ENCODE measurements around the gene RNF26. TPM values are rescaled to one million over a fixed set of nuclear protein-coding genes. Genes with fewer than 3 reads are reported as not detected.

Gene RNF26
- total RNA-seq, 1 donor from 2014 or later: 34.2 TPM

DNA sequence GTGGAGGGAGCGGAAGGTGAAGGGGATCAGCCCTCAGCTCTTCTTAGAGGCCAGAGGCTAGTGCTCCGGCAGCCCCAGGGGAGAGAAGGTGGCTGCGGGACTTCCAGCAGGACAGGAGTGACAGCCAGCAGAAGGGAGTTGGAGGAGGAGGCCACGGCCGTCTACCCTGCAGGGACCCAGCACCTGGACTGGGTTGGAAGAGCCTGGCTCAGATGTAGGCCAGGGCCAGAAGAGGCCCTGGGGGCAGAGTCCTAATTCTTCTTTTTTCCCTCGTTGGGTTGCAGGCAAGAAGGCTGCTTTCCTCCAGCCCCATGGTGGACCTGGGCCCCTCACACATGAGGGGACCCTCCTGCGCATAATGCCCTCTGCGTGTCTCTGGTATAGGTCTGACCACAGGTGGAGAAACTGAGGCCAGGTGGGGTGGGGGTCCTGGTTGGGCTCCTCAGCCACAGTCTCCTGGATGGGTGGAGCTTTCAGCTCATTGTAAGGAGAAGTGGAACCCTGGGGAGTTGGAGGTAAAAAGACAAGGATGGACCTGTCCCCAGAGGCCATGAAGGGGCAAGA, 15.1 kb upstream of the RNF26 start:
- TF ChIP-seq, protein P1, sequence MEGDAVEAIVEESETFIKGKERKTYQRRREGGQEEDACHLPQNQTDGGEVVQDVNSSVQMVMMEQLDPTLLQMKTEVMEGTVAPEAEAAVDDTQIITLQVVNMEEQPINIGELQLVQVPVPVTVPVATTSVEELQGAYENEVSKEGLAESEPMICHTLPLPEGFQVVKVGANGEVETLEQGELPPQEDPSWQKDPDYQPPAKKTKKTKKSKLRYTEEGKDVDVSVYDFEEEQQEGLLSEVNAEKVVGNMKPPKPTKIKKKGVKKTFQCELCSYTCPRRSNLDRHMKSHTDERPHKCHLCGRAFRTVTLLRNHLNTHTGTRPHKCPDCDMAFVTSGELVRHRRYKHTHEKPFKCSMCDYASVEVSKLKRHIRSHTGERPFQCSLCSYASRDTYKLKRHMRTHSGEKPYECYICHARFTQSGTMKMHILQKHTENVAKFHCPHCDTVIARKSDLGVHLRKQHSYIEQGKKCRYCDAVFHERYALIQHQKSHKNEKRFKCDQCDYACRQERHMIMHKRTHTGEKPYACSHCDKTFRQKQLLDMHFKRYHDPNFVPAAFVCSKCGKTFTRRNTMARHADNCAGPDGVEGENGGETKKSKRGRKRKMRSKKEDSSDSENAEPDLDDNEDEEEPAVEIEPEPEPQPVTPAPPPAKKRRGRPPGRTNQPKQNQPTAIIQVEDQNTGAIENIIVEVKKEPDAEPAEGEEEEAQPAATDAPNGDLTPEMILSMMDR (IDR thresholded peaks at IDR 0.05; ENCODE audit: unreplicated experiment): no peak

DNA sequence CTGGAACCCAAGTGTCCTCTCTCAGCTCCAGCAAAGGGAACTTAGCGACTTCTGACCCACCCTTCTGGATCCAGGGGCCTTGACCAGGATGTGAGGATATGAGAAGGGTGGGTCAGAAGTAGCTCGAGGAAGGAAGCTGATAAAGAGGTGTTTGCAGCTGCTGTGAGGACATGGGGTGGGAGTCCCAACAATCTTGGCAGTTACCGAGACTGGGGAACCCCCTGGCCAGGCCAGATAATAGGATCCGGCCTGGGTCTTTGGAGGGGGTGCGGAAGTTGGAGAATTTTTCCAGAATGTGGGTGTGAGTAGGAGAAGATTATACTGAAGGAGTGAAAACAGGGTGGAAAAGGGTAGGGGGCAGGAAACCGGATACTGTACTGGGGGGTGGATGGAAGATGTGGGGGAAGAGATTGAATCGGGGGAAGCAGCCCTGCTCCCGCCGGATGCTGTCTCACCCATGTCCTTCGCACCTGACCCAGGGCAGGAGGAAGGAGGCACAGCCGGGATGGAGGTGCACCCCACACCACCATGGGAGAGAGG, 14.6 kb upstream of the RNF26 start:
- no peak overlapping the region for H3K27ac Mint-ChIP-seq
- no peak for DNase-seq (ENCODE audit: low spot score, unreplicated experiment)
- peak overlapping the region; percentile 57 for H3K4me3 Mint-ChIP-seq (ENCODE audit: low read depth)
- peaks cover 46% of the 10 kb centered on the region for H3K27me3 Mint-ChIP-seq
- no peaks in the 10 kb centered on the region for H3K9me3 Mint-ChIP-seq (ENCODE audit: low read depth)
- TF ChIP-seq, protein P1 (IDR thresholded peaks at IDR 0.05; ENCODE audit: unreplicated experiment): no peak
- peaks cover 20% of the 10 kb centered on the region for H3K4me1 Mint-ChIP-seq (ENCODE audit: low read depth)
- no peaks in the 10 kb centered on the region for H3K36me3 Mint-ChIP-seq (ENCODE audit: insufficient read depth)

More for the DNA sequence above, 15.1 kb upstream of the RNF26 start:
- DNase-seq (ENCODE audit: low spot score, unreplicated experiment): no peak
- H3K27me3 Mint-ChIP-seq: peaks cover 51% of the 10 kb centered on the region
- no peaks in the 10 kb centered on the region for H3K36me3 Mint-ChIP-seq (ENCODE audit: insufficient read depth)
- no peak overlapping the region for H3K27ac Mint-ChIP-seq
- H3K9me3 Mint-ChIP-seq (ENCODE audit: low read depth): no peaks in the 10 kb centered on the region
- no peak overlapping the region for H3K4me3 Mint-ChIP-seq (ENCODE audit: low read depth)
- peaks cover 20% of the 10 kb centered on the region for H3K4me1 Mint-ChIP-seq (ENCODE audit: low read depth)

DNA sequence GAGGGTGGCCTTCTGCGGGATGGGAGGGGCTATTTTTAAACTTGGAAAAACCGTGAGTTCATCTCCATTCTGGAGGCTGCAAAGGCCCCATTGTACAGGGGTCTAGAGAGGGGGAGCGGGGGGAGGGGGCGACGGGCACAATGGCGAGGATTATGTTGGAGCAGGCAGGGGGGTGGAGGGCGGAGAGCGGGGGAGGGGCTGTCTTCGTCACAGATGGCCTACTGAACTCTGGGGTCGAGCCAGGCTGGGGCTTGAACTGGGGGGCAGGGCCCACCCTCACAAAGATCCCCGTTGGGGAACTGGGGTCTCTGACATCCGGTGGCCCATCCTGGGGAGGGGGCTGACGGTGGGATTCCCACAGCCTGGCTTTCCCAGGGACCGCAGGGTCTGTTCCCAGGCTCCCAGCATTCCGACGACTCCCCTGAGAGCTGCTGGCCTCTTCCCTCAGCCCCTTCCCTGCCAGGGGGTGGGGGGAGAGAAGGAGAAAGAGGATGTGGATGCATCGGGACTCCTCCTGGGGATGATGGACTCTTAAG, 14.0 kb upstream of the RNF26 start:
- no peak for DNase-seq (ENCODE audit: low spot score, unreplicated experiment)
- TF ChIP-seq, protein P1 (IDR thresholded peaks at IDR 0.05; ENCODE audit: unreplicated experiment): no peak
- H3K27ac Mint-ChIP-seq: no peak overlapping the region
- peaks cover 19% of the 10 kb centered on the region for H3K4me1 Mint-ChIP-seq (ENCODE audit: low read depth)
- H3K9me3 Mint-ChIP-seq (ENCODE audit: low read depth): no peaks in the 10 kb centered on the region
- no peaks in the 10 kb centered on the region for H3K36me3 Mint-ChIP-seq (ENCODE audit: insufficient read depth)
- H3K27me3 Mint-ChIP-seq: peaks cover 43% of the 10 kb centered on the region
- peak overlapping the region; percentile 57 for H3K4me3 Mint-ChIP-seq (ENCODE audit: low read depth)

DNA sequence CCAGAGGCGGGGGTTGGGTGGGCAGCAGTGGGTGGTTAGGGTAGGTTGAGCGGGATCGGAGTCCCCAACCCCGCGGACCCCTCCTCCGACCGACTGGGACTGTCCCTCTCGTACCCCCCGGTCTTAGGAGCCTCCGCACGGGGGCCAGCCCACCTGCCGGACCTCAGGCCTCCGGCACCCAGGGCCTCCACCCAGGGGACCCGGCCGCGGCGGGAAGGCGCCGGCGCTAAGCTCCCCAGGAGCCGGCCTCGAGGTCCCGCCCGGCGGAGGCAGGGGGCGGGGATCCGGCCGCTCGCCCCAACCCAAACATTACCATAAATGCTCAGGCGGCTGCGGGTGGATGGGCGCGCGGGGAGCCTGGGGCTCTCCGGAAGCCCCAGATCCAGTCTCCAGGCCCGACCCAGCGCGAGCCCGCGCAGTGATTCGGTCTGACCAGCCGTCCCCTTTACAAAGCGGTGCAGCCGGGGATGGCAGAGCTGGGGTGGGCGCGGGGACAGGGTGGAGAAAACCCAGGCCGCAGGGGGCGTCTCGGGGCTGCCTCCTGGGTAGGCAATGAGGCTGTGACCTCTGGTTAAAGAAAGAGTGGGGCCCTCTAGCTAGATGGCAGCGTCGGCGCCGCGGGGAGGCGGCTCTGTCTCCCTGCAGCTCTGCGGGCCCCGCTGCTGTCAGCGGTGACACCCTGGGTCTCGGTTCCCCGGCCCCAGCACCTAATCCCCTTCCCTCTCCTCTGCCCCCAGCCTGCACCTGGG, 13.4 kb upstream of the RNF26 start:
- Mint-ChIP-seq H3K27me3 (peaks cover 36% of the 10 kb centered on the region), H3K4me3 (ENCODE audit: low read depth) (peak overlapping the region; percentile 67), H3K4me1 (ENCODE audit: low read depth) (peaks cover 16% of the 10 kb centered on the region), H3K9me3 (ENCODE audit: low read depth) (no peaks in the 10 kb centered on the region), H3K36me3 (ENCODE audit: insufficient read depth) (no peaks in the 10 kb centered on the region), H3K27ac (peak overlapping the region; percentile 76)
- no peak for DNase-seq (ENCODE audit: low spot score, unreplicated experiment)
- TF ChIP-seq, protein P1 (IDR thresholded peaks at IDR 0.05; ENCODE audit: unreplicated experiment): no peak

DNA sequence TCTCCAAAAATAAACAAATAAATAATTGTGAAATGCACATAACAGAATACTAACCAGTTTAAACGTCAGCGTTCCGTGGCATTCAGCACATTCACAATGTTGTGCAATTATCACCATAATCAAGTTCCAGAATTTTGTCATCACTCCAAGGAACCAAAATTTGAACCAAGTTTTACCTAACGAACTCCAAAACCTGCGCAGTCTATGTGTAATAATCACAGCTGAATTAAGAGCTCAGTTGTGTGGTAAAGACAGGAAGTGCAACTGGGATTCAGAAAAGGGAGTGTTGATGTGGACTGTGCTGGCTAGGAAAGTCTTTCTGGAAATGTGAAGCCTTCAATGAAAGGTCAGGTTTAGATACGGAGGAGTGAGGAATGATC, 12.0 kb upstream of the RNF26 start:
- DNase-seq (ENCODE audit: low spot score, unreplicated experiment): no peak
- no peaks in the 10 kb centered on the region for H3K9me3 Mint-ChIP-seq (ENCODE audit: low read depth)
- no peak overlapping the region for H3K27ac Mint-ChIP-seq
- H3K27me3 Mint-ChIP-seq: peaks cover 35% of the 10 kb centered on the region
- H3K4me1 Mint-ChIP-seq (ENCODE audit: low read depth): peaks cover 16% of the 10 kb centered on the region
- TF ChIP-seq, protein P1 (IDR thresholded peaks at IDR 0.05; ENCODE audit: unreplicated experiment): no peak
- H3K4me3 Mint-ChIP-seq (ENCODE audit: low read depth): no peak overlapping the region
- no peaks in the 10 kb centered on the region for H3K36me3 Mint-ChIP-seq (ENCODE audit: insufficient read depth)

Measured in progenitor cell of endocrine pancreas (in vitro differentiated cells).